Central memory CD4-positive, alpha-beta T cell (primary cell): ENCODE data around the gene HINT2.

ENCODE experiments used
- DNase-seq: peaks from one replicate; pipeline ENCODE4 v3.0.0; 2022

The HINT2 gene

GRCh38 chr9:35774907-35775635, 39.8 kb downstream of the HINT2 start:
- DNase-seq: no peak

DNA sequence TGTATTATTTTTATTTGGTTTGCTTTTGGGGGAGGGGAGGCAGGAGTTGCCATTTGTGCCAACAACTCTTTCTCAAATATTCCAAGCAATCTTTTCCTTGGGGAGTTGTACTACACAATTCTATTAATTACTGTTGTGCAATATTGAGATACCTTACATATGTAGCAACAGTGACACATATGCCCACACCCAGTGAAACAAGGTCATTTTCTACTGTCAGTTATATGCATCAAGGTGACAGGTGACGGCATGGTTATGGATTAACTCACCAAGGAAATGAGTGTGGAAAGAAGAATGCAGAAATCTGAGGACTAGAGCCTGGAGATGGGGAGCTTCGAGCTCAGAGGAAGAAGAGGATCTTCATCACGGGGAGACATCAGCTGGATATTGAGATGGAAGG, 42.9 kb downstream of the HINT2 start:
- DNase-seq: no peak

DNA sequence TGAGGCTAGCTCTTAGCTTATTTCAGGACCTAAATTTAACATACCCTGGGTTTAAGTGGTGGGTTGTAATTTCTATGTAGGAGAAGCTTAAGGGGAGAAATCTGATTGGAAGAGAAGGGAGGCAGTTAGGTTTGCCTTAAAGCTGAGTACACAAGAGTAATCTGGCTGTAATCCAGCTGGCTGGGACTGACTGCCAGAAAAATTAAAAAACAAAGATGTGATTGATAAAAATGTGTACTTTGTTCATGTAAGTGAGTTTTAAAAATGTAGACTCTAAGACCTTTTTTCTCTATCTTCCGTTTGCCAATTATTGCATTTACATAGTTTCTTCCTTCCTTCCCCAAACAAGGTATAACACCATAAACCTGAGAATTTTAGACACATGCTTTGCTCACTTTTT, 43.3 kb downstream of the HINT2 start:
- no peak for DNase-seq

GRCh38 chr9:35771075-35771433, 43.8 kb downstream of the HINT2 start:
- no peak for DNase-seq

GRCh38 chr9:35769763-35770162, 45.1 kb downstream of the HINT2 start:
- no peak for DNase-seq

GRCh38 chr9:35767458-35767857, 47.4 kb downstream of the HINT2 start:
- DNase-seq: no peak

DNA sequence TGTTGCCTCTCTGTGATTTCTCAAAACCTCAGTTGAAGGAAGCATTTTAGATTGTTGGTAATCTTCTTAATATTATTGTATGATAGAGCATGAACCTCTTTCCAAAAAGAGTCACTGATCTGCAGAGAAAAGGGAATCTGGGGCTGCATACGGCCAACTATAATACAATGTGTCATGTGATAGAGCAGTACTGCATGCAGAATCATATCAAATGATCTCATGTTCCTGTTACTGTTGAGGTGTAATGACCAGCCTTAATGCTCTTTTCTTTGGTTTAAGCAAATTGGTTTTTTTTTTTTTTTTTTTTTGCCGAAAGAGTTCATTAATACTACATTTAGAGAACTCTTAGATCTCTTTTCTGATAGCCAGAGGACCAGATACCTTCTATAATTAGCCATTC, 47.8 kb downstream of the HINT2 start:
- DNase-seq: no peak

DNA sequence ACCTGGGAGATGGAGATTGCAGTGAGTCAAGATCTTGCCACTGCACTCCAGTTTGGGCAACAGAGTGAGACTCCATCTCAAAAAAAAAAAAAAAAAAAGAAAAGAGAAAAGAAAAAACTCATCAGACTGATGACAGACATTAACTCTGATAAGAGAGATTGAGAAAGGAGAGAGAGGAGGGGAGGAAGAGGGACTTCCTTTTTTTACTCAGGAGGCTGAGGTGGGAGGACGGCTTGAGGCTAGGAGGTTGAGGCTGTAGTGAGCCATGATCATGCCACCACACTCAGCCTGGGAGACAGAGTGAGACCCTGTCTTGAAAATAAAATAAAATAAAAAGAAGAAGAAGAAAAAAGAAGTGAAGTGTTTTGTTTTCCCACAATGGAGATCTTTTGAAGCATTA, 51.0 kb downstream of the HINT2 start:
- no peak for DNase-seq

DNA sequence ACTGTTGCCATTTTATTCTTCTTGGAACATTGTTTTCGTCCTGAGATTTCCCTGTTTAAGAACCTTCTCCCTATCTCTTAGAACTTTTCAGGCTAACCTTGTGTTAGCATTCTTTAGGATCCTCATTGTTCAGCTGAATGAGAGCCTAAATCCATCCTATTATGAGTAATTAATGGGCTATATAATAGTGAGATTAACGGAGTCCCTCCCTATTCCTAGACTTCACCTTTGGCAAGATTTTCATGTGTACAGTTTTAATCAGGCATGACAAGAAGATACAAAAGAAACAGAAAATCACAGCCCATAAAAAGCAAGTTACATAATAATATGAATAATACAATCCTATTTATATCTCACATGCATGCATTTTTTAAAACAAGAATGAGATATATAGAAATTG, 51.7 kb downstream of the HINT2 start:
- no peak for DNase-seq
